Natural killer cell treated with Interleukin-12 subunit alpha and Interleukin-12 subunit beta and Interleukin-15 and Interleukin-18, amount 100 ng/mL, for 72 hours (primary cell): ENCODE results near the gene DOP1B. TPM values are rescaled to one million over a fixed set of nuclear protein-coding genes. Genes with fewer than 3 reads are reported as not detected.

Experiments
- total RNA-seq, 2 donors: library from RNA; stranded (reverse); gene quantifications; one replicate each; pipeline ENCODE4 v1.2.3, GENCODE V29; 2022

Gene DOP1B
- total RNA-seq, 2 donors from 2014 or later = 8.9 to 16.3 TPM

Other genes with a start within 250 kb of the DOP1B start
- 10 to 100 TPM; 18.2 to 29.1 TPM for gene SETD4, start 96.3 kb upstream of the DOP1B start, total RNA-seq
- gene CBR1, start 86.8 kb upstream of the DOP1B start, total RNA-seq = 10 to 100 TPM; 34.2 to 43.3 TPM
- gene CBR3, start 21.7 kb upstream of the DOP1B start, total RNA-seq = 1 to 10 TPM; 4.5 to 6.5 TPM
- 10 to 100 TPM; 26.8 to 28.7 TPM for gene MORC3, start 163.4 kb downstream of the DOP1B start, total RNA-seq
- 10 to 100 TPM; 20.2 to 38.0 TPM for gene CHAF1B, start 228.6 kb downstream of the DOP1B start, total RNA-seq